Measurements from ENCODE around the gene CYB561A3.

DNA sequence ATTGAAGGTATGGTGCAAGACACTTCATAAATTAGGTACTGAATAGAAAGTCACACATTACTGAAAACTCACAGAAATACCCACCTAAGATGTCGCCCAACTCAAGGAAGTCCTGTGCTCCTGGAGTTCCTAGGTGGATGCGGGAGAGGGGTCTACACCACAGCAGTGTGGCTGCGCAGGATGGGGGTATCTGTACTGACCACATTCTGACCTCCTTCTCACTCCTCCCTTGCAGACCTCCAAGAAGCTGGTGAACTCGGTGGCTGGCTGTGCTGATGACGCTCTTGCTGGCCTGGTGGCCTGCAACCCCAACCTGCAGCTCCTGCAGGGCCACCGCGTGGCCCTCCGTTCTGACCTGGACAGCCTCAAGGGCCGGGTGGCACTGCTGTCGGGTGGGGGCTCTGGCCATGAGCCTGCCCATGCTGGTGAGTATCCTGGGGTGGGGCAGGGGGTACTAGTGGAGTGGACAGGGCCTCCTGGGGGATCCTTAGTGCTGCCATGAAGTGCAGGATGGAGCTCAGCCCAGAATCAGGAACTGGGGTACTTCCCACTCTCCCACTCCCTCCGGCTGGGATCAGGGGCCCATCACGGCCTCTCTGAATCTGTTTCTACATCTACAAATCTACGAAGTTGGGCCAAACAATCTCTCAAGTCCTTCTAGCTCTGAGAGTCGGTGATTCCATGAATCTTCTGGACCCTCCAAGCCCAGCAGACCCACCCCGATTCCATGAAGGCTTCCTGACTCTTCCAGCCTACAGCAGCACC is 23.8 kb downstream of the CYB561A3 start:
- TF ChIP-seq, protein P1, sequence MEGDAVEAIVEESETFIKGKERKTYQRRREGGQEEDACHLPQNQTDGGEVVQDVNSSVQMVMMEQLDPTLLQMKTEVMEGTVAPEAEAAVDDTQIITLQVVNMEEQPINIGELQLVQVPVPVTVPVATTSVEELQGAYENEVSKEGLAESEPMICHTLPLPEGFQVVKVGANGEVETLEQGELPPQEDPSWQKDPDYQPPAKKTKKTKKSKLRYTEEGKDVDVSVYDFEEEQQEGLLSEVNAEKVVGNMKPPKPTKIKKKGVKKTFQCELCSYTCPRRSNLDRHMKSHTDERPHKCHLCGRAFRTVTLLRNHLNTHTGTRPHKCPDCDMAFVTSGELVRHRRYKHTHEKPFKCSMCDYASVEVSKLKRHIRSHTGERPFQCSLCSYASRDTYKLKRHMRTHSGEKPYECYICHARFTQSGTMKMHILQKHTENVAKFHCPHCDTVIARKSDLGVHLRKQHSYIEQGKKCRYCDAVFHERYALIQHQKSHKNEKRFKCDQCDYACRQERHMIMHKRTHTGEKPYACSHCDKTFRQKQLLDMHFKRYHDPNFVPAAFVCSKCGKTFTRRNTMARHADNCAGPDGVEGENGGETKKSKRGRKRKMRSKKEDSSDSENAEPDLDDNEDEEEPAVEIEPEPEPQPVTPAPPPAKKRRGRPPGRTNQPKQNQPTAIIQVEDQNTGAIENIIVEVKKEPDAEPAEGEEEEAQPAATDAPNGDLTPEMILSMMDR (conservative IDR thresholded peaks at IDR 0.05; ENCODE audit: low read depth, low read length), result no peak
- no peak for TF ChIP-seq EZH2 (IDR thresholded peaks at IDR 0.05; ENCODE audit: borderline replicate concordance, low read depth, low read length, poor library complexity, severe bottlenecking)

All from A673 (cell line).